Natural killer cell (primary cell): ENCODE data around the gene GABBR1. TPM values are rescaled to one million over a fixed set of nuclear protein-coding genes. Genes with fewer than 3 reads are reported as not detected.

Experiments
- ATAC-seq, 3 donors: fragments of 150-1000 bp in 2 of 3; fragments of 200-7000 bp in 1 of 3; cut with Tn5 transposase; 1 replicate in 1 of 3; 2 replicates in 2 of 3; pipeline ENCODE4 v1.10.0; 2021; ENCODE audit warnings: mild to moderate bottlenecking in 2 of 3, moderate library complexity in 2 of 3
- DNase-seq, 2 donors: peaks; one replicate each; pipeline versions ENCODE4 v3.0.0 to v3.0.0-alpha.2; 2013 to 2021; ENCODE audit warnings: mixed read lengths in 1 of 2
- H3K27ac ChIP-seq: one replicate; pipeline ENCODE4 v1.5.1; 2013; ENCODE audit warnings: mild to moderate bottlenecking, low read length
- H3K27me3 ChIP-seq: one replicate; pipeline ENCODE4 v1.6.1; 2013; ENCODE audit warnings: low read length; ENCODE audit not compliant: control insufficient read depth, insufficient read depth
- H3K36me3 ChIP-seq: one replicate; pipeline ENCODE4 v1.6.1; 2013; ENCODE audit warnings: low read length; ENCODE audit not compliant: control insufficient read depth, insufficient read depth
- H3K4me1 ChIP-seq: one replicate; pipeline ENCODE4 v1.6.1; 2013; ENCODE audit warnings: low read length; ENCODE audit not compliant: control insufficient read depth, insufficient read depth
- H3K4me3 ChIP-seq: one replicate; pipeline ENCODE4 v1.5.1; 2013; ENCODE audit warnings: low read length
- H3K9me3 ChIP-seq: one replicate; pipeline ENCODE4 v1.6.1; 2013; ENCODE audit warnings: low read length; ENCODE audit not compliant: control insufficient read depth, insufficient read depth
- H3K27ac Mint-ChIP-seq, 2 donors: one replicate each; pipeline ENCODE4 v1.8.0; 2022; ENCODE audit warnings: mild to moderate bottlenecking in 2 of 2, mixed read lengths in 2 of 2, moderate library complexity in 1 of 2
- H3K27me3 Mint-ChIP-seq, 2 donors: one replicate each; pipeline ENCODE4 v1.8.0; 2022; ENCODE audit warnings: low read depth in 2 of 2, mixed read lengths in 2 of 2
- H3K36me3 Mint-ChIP-seq: one replicate; pipeline ENCODE4 v1.8.0; 2022; ENCODE audit warnings: mixed read lengths
- H3K4me1 Mint-ChIP-seq, 2 donors: one replicate each; pipeline ENCODE4 v1.8.0; 2022; ENCODE audit warnings: mixed read lengths in 2 of 2
- H3K4me3 Mint-ChIP-seq: one replicate; pipeline ENCODE4 v1.8.0; 2022; ENCODE audit warnings: mild to moderate bottlenecking, moderate library complexity, mixed read lengths
- H3K9me3 Mint-ChIP-seq, 2 donors: one replicate each; pipeline ENCODE4 v1.8.0; 2022; ENCODE audit warnings: mixed read lengths in 2 of 2
- CTCF ChIP-seq: fragments of 200-600 bp; IDR thresholded peaks from one replicate; pipeline ENCODE4 v1.8.0; 2022; ENCODE audit warnings: antibody characterized with exemption
- WGBS: methylation state at CpG from one replicate; pipeline ENCODE4 v1.1.7; 2013; ENCODE audit warnings: missing lambda C conversion rate; ENCODE audit not compliant: insufficient coverage; 5-methylcytosine and 5-hydroxymethylcytosine counted together
- intact Hi-C: fragments of 100-400 bp; cut with micrococcal nuclease; formaldehyde crosslinking; loops from one replicate; pipeline ENCODE4 v1.14.2; 2022
- total RNA-seq, 4 donors: library from RNA; stranded (reverse); fragments of 120-200 nt in 1 of 4; gene quantifications; one replicate each; pipeline versions ENCODE4 v1.2.3 to v1.2.4, GENCODE V29; 2013 to 2022

GABBR1 gene
- total RNA-seq, 3 donors from 2014 or later (not counting 1 experiment from before 2014, with no cell fraction given) = 7.6 to 12.8 (median 10.9) TPM

GRCh38 chr6:29566856-29567255 lies 66.1 kb downstream of the GABBR1 start:
- Histone ChIP-seq H3K4me3 (no peak overlapping the region), H3K27me3 (peaks cover 2% of the 10 kb centered on the region), H3K4me1 (no peaks in the 10 kb centered on the region), H3K27ac (no peak overlapping the region), H3K36me3 (no peaks in the 10 kb centered on the region), H3K9me3 (no peaks in the 10 kb centered on the region)
- no peak overlapping the region for H3K27ac Mint-ChIP-seq
- no peak overlapping the region for H3K4me3 Mint-ChIP-seq
- no peaks in the 10 kb centered on the region for H3K36me3 Mint-ChIP-seq
- ATAC-seq (no peak), DNase-seq (no peak)
- intact Hi-C loops = no loop called here
- H3K27me3 Mint-ChIP-seq = peaks cover 26 to 36% of the 10 kb centered on the region in 2 donors
- no peaks in the 10 kb centered on the region for H3K9me3 Mint-ChIP-seq
- no peak for TF ChIP-seq CTCF
- 92% methylated on average over 4 of the region's 5 CpGs for WGBS
- H3K4me1 Mint-ChIP-seq = no peaks in the 10 kb centered on the region

DNA sequence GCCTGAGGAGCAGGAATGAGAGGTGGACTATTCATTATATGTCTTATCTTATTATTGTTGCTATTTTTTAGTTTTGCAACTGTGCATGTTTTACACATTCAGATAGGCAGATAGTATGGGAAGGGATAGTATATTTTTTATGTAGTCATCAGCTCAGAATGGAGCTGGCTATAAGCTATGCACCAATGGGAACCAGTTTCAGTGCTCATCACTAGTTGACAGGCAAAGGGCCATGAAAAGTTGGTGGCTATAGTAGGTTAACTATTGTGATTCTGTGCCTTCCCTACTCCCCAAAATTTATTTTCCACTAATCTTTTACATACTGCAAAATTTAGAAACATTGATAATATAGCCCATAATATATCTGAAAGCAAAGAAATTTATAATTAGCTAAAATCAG lies 68.1 kb downstream of the GABBR1 start:
- Histone ChIP-seq H3K36me3 (no peaks in the 10 kb centered on the region), H3K27me3 (peaks cover 2% of the 10 kb centered on the region), H3K9me3 (no peaks in the 10 kb centered on the region), H3K4me3 (no peak overlapping the region), H3K4me1 (no peaks in the 10 kb centered on the region), H3K27ac (no peak overlapping the region)
- no peak overlapping the region for H3K27ac Mint-ChIP-seq
- no peak for TF ChIP-seq CTCF
- H3K36me3 Mint-ChIP-seq = no peaks in the 10 kb centered on the region
- H3K4me1 Mint-ChIP-seq = no peaks in the 10 kb centered on the region
- no peak overlapping the region for H3K4me3 Mint-ChIP-seq
- no peak for DNase-seq
- intact Hi-C loops = no loop called here
- ATAC-seq = no peak
- H3K9me3 Mint-ChIP-seq = no peaks in the 10 kb centered on the region
- H3K27me3 Mint-ChIP-seq = peaks cover 35 to 52% of the 10 kb centered on the region in 2 donors

DNA sequence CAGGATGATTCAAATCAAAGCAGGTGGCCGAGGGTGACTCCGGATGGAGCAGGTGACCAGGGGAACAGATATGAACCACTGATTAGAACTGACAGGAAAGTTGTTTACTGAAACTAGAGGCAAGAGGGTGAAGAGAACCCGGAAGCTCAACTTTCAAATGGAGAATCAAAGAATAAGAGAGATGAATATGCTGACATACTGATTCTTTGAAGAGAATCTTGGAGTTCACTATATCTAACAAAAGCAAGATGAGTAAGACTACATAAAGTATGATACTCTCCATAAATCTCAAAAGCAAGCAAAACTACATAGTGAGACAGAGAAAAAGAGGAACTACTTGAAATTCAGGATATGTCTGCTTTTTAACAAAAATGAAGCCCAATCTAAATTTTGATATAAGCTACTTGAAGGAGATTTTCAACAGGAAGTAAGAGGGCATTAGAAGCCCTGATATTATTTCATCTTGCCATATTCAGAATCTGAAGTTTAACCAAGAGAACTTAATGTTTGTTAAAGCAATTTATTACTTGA lies 69.5 kb downstream of the GABBR1 start:
- no peaks in the 10 kb centered on the region for H3K4me1 Mint-ChIP-seq
- no peak for TF ChIP-seq CTCF

DNA sequence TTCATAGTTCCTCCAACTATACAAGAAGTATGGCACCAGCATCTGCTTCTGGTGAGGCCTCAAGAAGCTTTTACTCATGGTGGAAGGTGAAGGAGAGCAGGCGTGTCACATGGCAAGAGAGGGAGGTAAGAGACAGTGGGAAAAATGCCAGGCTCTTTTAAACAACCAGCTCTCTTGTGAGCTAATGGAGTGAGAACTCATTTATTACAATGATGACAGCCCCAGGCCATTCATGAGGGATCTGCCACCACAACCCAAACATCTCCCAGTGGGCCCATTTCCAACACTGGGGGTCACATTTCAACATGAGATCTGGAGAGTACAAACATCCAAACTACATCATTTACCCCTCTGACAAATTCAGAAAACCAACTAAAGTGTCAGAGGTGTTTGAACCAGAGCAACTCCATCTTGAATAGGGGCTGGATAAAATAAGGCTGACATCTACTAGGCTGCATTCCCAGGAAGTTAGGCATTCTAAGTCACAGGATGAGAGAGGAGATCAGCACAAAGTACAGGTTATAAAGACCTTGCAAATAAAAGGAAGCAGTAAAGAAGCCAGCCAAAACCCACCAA lies 71.3 kb downstream of the GABBR1 start:
- H3K27me3 ChIP-seq = peaks cover 2% of the 10 kb centered on the region
- no peaks in the 10 kb centered on the region for H3K36me3 ChIP-seq
- Mint-ChIP-seq H3K27ac (no peak overlapping the region), H3K9me3 (no peaks in the 10 kb centered on the region), H3K4me1 (no peaks in the 10 kb centered on the region), H3K27me3 (peaks cover 39 to 68% of the 10 kb centered on the region in 2 donors), H3K4me3 (no peak overlapping the region), H3K36me3 (no peaks in the 10 kb centered on the region)
- no peaks in the 10 kb centered on the region for H3K9me3 ChIP-seq
- H3K27ac ChIP-seq = no peak overlapping the region
- no peaks in the 10 kb centered on the region for H3K4me1 ChIP-seq
- ATAC-seq (no peak), DNase-seq (no peak)
- no peak overlapping the region for H3K4me3 ChIP-seq
- WGBS = 92% methylated on average over 1 of the region's 1 CpG
- TF ChIP-seq CTCF = no peak
- intact Hi-C loops = no loop called here

More for the DNA sequence above, 69.5 kb downstream of the GABBR1 start:
- ATAC-seq (no peak), DNase-seq (no peak)
- Mint-ChIP-seq H3K27ac (no peak overlapping the region), H3K36me3 (no peaks in the 10 kb centered on the region), H3K9me3 (no peaks in the 10 kb centered on the region), H3K4me3 (no peak overlapping the region), H3K27me3 (peaks cover 43 to 65% of the 10 kb centered on the region in 2 donors)
- H3K4me1 ChIP-seq = no peaks in the 10 kb centered on the region
- 4% methylated on average over 3 of the region's 3 CpGs for WGBS
- no peaks in the 10 kb centered on the region for H3K36me3 ChIP-seq
- no peak overlapping the region for H3K27ac ChIP-seq
- no peaks in the 10 kb centered on the region for H3K9me3 ChIP-seq
- peaks cover 2% of the 10 kb centered on the region for H3K27me3 ChIP-seq
- intact Hi-C loops = no loop called here
- no peak overlapping the region for H3K4me3 ChIP-seq
